ENCODE data around the gene ZC2HC1C. TPM values are rescaled to one million over a fixed set of nuclear protein-coding genes. Genes with fewer than 3 reads are reported as not detected.
A peak's percentile ranks its signal among the peaks of the same experiment; 100 is the strongest.
"Not testable (repeated sequence)": the region's sequence is repeated elsewhere in the genome, so short reads cannot be mapped to it uniquely, and the experiment has no call there.

ZC2HC1C gene
- total RNA-seq, 1 donor: 2.2 TPM

GRCh38 chr14:75064205-75064567, 5.3 kb upstream of the ZC2HC1C start:
- H3K4me3 ChIP-seq (ENCODE audit: low read depth, low read length): peak overlapping the region; percentile 91
- TF ChIP-seq CTCF (IDR thresholded peaks at IDR 0.05; ENCODE audit: insufficient read depth, low read depth, low read length): no peak
- DNase-seq (ENCODE audit: low read depth): no peak

- no peak for TF ChIP-seq CTCF (IDR thresholded peaks at IDR 0.05; ENCODE audit: insufficient read depth, low read depth, low read length)
- no peak overlapping the region for H3K4me3 ChIP-seq (ENCODE audit: low read depth, low read length)
- no peak for DNase-seq (ENCODE audit: low read depth)
Observed at GRCh38 chr14:75066691-75067090, 2.8 kb upstream of the ZC2HC1C start.

- H3K4me3 ChIP-seq (ENCODE audit: low read depth, low read length): no peak overlapping the region
- TF ChIP-seq CTCF (IDR thresholded peaks at IDR 0.05; ENCODE audit: insufficient read depth, low read depth, low read length): no peak
- DNase-seq (ENCODE audit: low read depth): no peak
Observed at GRCh38 chr14:75067212-75067611, 2.2 kb upstream of the ZC2HC1C start.

DNA sequence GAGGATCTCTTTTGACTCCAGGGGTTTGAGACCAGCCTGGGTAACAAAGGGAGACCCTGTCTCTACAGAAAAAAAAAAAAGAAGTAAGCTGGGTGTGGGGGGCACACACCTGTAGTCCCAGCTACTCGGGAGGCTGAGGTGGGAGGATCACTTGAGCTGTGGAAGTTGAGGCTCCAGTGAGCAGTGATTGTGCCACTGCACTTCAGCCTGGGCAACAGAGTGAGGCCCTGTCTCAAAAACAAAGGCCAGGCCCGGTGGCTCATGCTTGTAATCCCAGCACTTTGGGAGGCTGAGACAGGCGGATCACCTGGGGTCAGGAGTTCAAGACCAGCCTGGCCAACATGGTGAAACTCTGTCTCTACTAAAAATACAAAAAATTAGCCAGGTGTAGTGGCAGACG, 1.7 kb upstream of the ZC2HC1C start:
- H3K4me3 ChIP-seq (ENCODE audit: low read depth, low read length); DNase-seq (ENCODE audit: low read depth): not testable (repeated sequence)

DNA sequence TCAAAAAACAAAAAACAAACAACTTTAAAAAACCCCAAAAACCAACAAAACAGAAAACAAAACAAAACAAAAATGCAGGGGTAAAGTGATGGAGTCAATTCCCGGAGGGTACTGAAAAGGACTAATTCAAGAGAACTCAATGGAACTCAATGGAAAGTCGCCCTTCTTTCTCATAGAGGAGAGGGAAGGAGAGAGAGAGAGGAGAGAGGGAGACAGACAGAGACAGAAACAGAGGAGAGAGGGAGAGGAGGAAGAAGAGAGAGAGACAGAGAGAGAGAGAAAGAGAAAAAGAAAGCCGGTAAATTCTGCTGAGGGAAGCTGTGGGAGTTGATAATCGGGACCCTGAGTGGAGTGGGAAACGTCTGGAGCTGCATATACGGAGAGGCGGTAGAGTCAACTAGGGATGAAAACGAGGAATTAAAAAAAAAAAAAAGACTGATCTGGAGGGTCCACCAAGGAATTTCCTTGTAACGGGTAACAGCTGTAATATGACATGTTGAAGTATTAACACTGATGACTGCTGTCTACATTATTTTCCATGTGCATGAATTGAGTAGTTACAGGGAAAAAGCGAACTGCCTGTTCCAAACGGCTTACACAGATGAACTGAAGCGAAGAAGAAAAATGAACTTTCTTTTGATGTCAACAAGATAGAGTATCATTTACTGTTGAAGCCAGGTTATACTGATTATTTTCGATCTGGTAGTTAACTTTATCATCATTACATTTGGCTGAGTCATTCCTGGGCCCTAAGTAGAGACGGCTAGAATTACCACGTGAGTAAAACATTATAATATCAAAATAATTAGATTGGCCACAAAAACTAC, 934 bp upstream of the ZC2HC1C start:
- peak; percentile 70 for DNase-seq (ENCODE audit: low read depth)
- H3K4me3 ChIP-seq (ENCODE audit: low read depth, low read length): peak overlapping the region; percentile 64
- no peak for TF ChIP-seq CTCF (IDR thresholded peaks at IDR 0.05; ENCODE audit: insufficient read depth, low read depth, low read length)

- H3K4me3 ChIP-seq (ENCODE audit: low read depth, low read length): peak overlapping the region; percentile 64
- TF ChIP-seq CTCF (IDR thresholded peaks at IDR 0.05; ENCODE audit: insufficient read depth, low read depth, low read length): no peak
- no peak for DNase-seq (ENCODE audit: low read depth)
Observed at GRCh38 chr14:75069811-75070145, 337 bp downstream of the ZC2HC1C start.

GRCh38 chr14:75070383-75070782, 942 bp downstream of the ZC2HC1C start:
- TF ChIP-seq CTCF (IDR thresholded peaks at IDR 0.05; ENCODE audit: insufficient read depth, low read depth, low read length): no peak
- H3K4me3 ChIP-seq (ENCODE audit: low read depth, low read length): no peak overlapping the region
- DNase-seq (ENCODE audit: low read depth): peak; percentile 54

All from fibroblast of villous mesenchyme (primary cell).